ENCODE measurements around the gene SPSB1.

DNA sequence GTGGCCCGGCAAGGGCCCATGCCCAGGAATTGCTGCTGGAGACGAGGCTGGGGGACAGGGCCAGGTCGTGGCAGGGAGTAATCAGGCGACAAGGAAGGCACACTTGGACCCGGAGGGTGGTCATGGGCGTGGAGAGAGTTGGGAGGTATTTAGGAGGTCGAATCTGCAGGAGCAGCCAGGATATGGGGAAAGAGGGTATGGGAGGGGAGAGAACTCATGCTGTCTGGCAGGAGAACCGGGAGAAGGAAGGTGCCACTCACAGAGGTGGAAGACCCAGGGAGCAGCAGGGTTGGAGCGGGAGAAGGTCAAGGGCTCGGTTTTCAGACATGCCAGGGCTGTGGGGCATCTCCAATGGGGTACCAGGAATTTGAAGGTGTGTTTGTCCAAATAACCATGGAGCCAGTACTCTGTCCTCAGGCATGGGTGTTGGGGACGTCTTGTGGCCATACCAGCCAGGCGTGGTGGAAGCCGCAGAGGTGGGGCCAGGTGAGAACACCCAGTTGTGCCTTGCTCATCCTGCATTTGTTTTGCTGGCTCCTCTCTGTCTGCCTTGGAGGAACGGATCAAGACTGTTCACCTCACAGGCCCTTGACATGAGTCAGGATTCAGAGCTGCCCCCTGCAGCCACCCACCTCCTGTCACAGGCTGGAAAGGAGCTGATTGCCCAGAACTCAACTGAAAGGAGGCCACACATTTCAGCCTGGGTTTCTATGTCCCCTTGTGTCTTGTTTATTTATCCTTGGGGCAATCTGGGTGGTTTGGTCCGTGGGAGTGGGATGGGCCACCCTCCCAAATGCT, 111.6 kb downstream of the SPSB1 start:
- TF ChIP-seq, protein P1, sequence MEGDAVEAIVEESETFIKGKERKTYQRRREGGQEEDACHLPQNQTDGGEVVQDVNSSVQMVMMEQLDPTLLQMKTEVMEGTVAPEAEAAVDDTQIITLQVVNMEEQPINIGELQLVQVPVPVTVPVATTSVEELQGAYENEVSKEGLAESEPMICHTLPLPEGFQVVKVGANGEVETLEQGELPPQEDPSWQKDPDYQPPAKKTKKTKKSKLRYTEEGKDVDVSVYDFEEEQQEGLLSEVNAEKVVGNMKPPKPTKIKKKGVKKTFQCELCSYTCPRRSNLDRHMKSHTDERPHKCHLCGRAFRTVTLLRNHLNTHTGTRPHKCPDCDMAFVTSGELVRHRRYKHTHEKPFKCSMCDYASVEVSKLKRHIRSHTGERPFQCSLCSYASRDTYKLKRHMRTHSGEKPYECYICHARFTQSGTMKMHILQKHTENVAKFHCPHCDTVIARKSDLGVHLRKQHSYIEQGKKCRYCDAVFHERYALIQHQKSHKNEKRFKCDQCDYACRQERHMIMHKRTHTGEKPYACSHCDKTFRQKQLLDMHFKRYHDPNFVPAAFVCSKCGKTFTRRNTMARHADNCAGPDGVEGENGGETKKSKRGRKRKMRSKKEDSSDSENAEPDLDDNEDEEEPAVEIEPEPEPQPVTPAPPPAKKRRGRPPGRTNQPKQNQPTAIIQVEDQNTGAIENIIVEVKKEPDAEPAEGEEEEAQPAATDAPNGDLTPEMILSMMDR (IDR thresholded peaks at IDR 0.05) = no peak
- TF ChIP-seq POLR2A (IDR thresholded peaks at IDR 0.05) = no peak
